HepG2 (cell line): ENCODE results near the gene RASAL3. TPM values are rescaled to one million over a fixed set of nuclear protein-coding genes. Genes with fewer than 3 reads are reported as not detected.

Source experiments
- GMEB1 ChIP-seq: sonication (generic); formaldehyde crosslinking; IDR thresholded peaks from 2 replicates; pipeline ENCODE4 v1.5.1; 2020; ENCODE audit warnings: missing genetic modification reagents, mild to moderate bottlenecking, borderline replicate concordance
- MTA1 ChIP-seq: sonication (generic); formaldehyde crosslinking; IDR thresholded peaks from 2 replicates; pipeline ENCODE4 v1.4.0; 2020; ENCODE audit warnings: missing genetic modification reagents, mild to moderate bottlenecking, borderline replicate concordance
- MYPOP ChIP-seq: sonication (generic); formaldehyde crosslinking; IDR thresholded peaks from 2 replicates; pipeline ENCODE4 v1.8.1; 2023; ENCODE audit warnings: mild to moderate bottlenecking, moderate library complexity, missing genetic modification reagents
- PAXIP1 ChIP-seq: sonication (generic); formaldehyde crosslinking; conservative IDR thresholded peaks from 2 replicates; pipeline ENCODE4 v1.4.0; 2020; ENCODE audit warnings: mild to moderate bottlenecking, missing genetic modification reagents, moderate library complexity
- RFXAP ChIP-seq: sonication (generic); formaldehyde crosslinking; IDR thresholded peaks from 2 replicates; pipeline ENCODE4 v1.4.0; 2020; ENCODE audit warnings: missing genetic modification reagents, borderline replicate concordance
- THAP9 ChIP-seq: sonication (generic); formaldehyde crosslinking; IDR thresholded peaks from 2 replicates; pipeline ENCODE4; 2020; ENCODE audit warnings: missing genetic modification reagents, mild to moderate bottlenecking, borderline replicate concordance
- ZBTB7A ChIP-seq: sonication (generic); formaldehyde crosslinking; IDR thresholded peaks from 2 replicates; pipeline ENCODE4 v1.8.0; 2022; ENCODE audit warnings: mild to moderate bottlenecking, missing genetic modification reagents
- ZMAT3 ChIP-seq: sonication (generic); formaldehyde crosslinking; conservative IDR thresholded peaks from 2 replicates; pipeline ENCODE4 v1.7.0; 2021; ENCODE audit warnings: missing genetic modification reagents
- ZNF292 ChIP-seq: sonication (generic); formaldehyde crosslinking; IDR thresholded peaks from 2 replicates; pipeline ENCODE4 v1.8.1; 2022; ENCODE audit warnings: mild to moderate bottlenecking, low read depth, missing genetic modification reagents, borderline replicate concordance
- ZNF619 ChIP-seq: sonication (generic); formaldehyde crosslinking; IDR thresholded peaks from 2 replicates; pipeline ENCODE4 v1.4.0; 2020; ENCODE audit warnings: mild to moderate bottlenecking, missing genetic modification reagents
- ZNF770 ChIP-seq: sonication (generic); formaldehyde crosslinking; IDR thresholded peaks from 2 replicates; pipeline ENCODE4 v1.5.0; 2020; ENCODE audit warnings: mild to moderate bottlenecking, missing genetic modification reagents
- polyA plus RNA-seq, 8 experiments: library from polyadenylated mRNA; depleted of rRNA in 3 of 8; stranded (reverse) in 7 of 8; unstranded in 1 of 8; fragments of >200 nt; fragmentation: Illumina TruSeq in 4 of 8; extraction: Trizol in 4 of 8; gene quantifications; 2 replicates each; pipeline versions ENCODE4 v1.2.1 to v1.2.3, GENCODE V29; 2011 to 2016; ENCODE audit warnings: low read depth in 4 of 8, missing spikeins in 1 of 8, mixed read lengths in 1 of 8; ENCODE audit not compliant: insufficient read depth in 1 of 8
- total RNA-seq, 5 experiments: library from RNA; depleted of rRNA; stranded (reverse); fragments of >200 nt; fragmentation: Illumina TruSeq; extraction: Trizol; gene quantifications; 2 replicates each; pipeline ENCODE4 v1.2.3, GENCODE V29; 2016; ENCODE audit warnings: low read depth in 1 of 5

The RASAL3 gene
- total and polyA plus RNA-seq, 2 of the 13 experiments (the other 11 are each of a cell fraction or from before 2014, with no cell fraction given), result not detected

- peak; percentile 72 for TF ChIP-seq PAXIP1
- peak; percentile 59; the same call in 1 of the 2 replicates for TF ChIP-seq RFXAP
- 0 out of 2 replicates have a peak, but pooled peaks have one; percentile 65 for TF ChIP-seq ZBTB7A (CRISPR knock-in tag)
- TF ChIP-seq MYPOP (CRISPR knock-in tag), result no peak
- TF ChIP-seq ZNF770, result peak; percentile 45; the same call in 1 of the 2 replicates
- TF ChIP-seq GMEB1 (CRISPR knock-in tag), result 0 out of 2 replicates have a peak, but pooled peaks have one; percentile 30
- TF ChIP-seq MTA1, result peak; percentile 88
- peak; percentile 46; the same call in 1 of the 2 replicates for TF ChIP-seq ZNF619
- peak; percentile 73; the same call in 1 of the 2 replicates for TF ChIP-seq THAP9
- peak; percentile 92 for TF ChIP-seq ZNF292
- TF ChIP-seq ZMAT3 (CRISPR knock-in tag), result 0 out of 2 replicates have a peak, but pooled peaks have one; percentile 38
These were observed 15.3 kb upstream of the RASAL3 start, which contains the start of gene PGLYRP2 (continued) for GRCh38 chr19:15479391-15480345.
